K562 (cell line): ENCODE data around the gene OR10J1. TPM values are rescaled to one million over a fixed set of nuclear protein-coding genes. Genes with fewer than 3 reads are reported as not detected.

Experiments used
- ATAC-seq: fragments of 200-7000 bp; cut with Tn5 transposase; 3 replicates; pipeline ENCODE4 v1.9.1; 2020; ENCODE audit warnings: moderate library complexity
- BruUV-seq: library from RNA; stranded (reverse); fragments of 400-500 nt; replicated peaks from 2 replicates; lab custom pipeline; 2021; lab: Mats Ljungman, UMichigan
- CTCF ChIA-PET: fragments of 300-600 bp; formaldehyde crosslinking; extraction: SDS; loops from one replicate; lab custom pipeline; 2021; ENCODE audit warnings: low intra/inter-chr PET ratio; lab: Yijun Ruan, JAX
- POLR2A ChIA-PET: fragments of 300-600, 350-650 bp; sonication (Branson Sonifier 250); formaldehyde crosslinking; extraction: SDS; loops from one replicate; lab custom pipeline; 2021; ENCODE audit warnings: antibody characterized with exemption, inconsistent platforms; lab: Yijun Ruan, JAX
- DNase-seq, 4 experiments: peaks; one replicate each; pipeline versions ENCODE4 v3.0.0 to v3.0.0-alpha.2; 2011 to 2018; ENCODE audit warnings: low spot score in 3 of 4, mixed read lengths in 3 of 4; ENCODE audit errors: extremely low read depth in 1 of 4
- FAIRE-seq: peaks from 2 replicates; lab custom pipeline; 2011; peaks lifted over from hg19 to GRCh38; lab: Jason Lieb, UNC
- H2AFZ ChIP-seq: 2 replicates; pipeline ENCODE4 v1.6.0; 2011; ENCODE audit warnings: low read depth, low read length, control low read depth, inconsistent platforms
- H3K27ac ChIP-seq: fragments of 200-600 bp; 3 replicates; pipeline ENCODE4 v1.8.0; 2011; ENCODE audit warnings: low read depth, mild to moderate bottlenecking, control low read depth, inconsistent platforms, low read length, moderate library complexity, mixed read lengths; ENCODE audit errors: extremely low read depth
- H3K27me3 ChIP-seq, 2 experiments: fragments of 300-600 bp in 1 of 2; 2 replicates in 1 of 2; 3 replicates in 1 of 2; pipeline versions ENCODE4 v1.6.0 to v1.8.0; 2011; ENCODE audit warnings: inconsistent platforms in 2 of 2, low read length in 2 of 2, mild to moderate bottlenecking in 1 of 2, mixed read lengths in 1 of 2, moderate library complexity in 1 of 2; ENCODE audit not compliant: control insufficient read depth in 2 of 2, insufficient read depth in 2 of 2
- H3K36me3 ChIP-seq: fragments of 300-600 bp; 3 replicates; pipeline ENCODE4 v1.8.0; 2011; ENCODE audit warnings: mild to moderate bottlenecking, low read length, inconsistent platforms; ENCODE audit not compliant: control insufficient read depth, insufficient read depth
- H3K4me1 ChIP-seq, 2 experiments: fragments of 200-600 bp in 1 of 2; replicated peaks in 1 of 2; 2 replicates in 1 of 2; 3 replicates in 1 of 2; pipeline versions ENCODE4 v1.5.1 to v1.8.0; 2011; ENCODE audit warnings: inconsistent platforms in 2 of 2, low read length in 2 of 2, mild to moderate bottlenecking in 1 of 2, mixed read lengths in 1 of 2, moderate library complexity in 1 of 2; ENCODE audit not compliant: control insufficient read depth in 2 of 2, insufficient read depth in 2 of 2
- H3K4me2 ChIP-seq: 2 replicates; pipeline ENCODE4 v1.6.1; 2011; ENCODE audit warnings: low read length, control low read depth, inconsistent platforms, mixed read lengths; ENCODE audit not compliant: insufficient read depth
- H3K4me3 ChIP-seq: fragments of 200-600 bp; sonication (generic), shearing (Covaris generic); 2 replicates; pipeline ENCODE4 v1.5.1; 2016; ENCODE audit warnings: control low read depth, inconsistent platforms
- H3K79me2 ChIP-seq: fragments of 200-600 bp; 3 replicates; pipeline ENCODE4 v1.8.0; 2011; ENCODE audit warnings: low read length, inconsistent platforms; ENCODE audit not compliant: control insufficient read depth, insufficient read depth
- H3K9ac ChIP-seq, 2 experiments: 2 replicates each; pipeline versions ENCODE4 v1.6.0 to v1.6.1; 2011; ENCODE audit warnings: low read depth in 2 of 2, low read length in 2 of 2, control low read depth in 1 of 2, inconsistent platforms in 1 of 2, mild to moderate bottlenecking in 1 of 2, mixed read lengths in 1 of 2; ENCODE audit not compliant: insufficient read depth in 1 of 2
- H3K9me1 ChIP-seq: one replicate; pipeline ENCODE4 v1.6.0; 2011; ENCODE audit warnings: inconsistent platforms, mild to moderate bottlenecking, low read length, moderate library complexity; ENCODE audit not compliant: control insufficient read depth, insufficient read depth
- H3K9me3 ChIP-seq: replicated peaks from 2 replicates; pipeline ENCODE4 v1.5.1; 2011; ENCODE audit warnings: low read depth, low read length, inconsistent platforms; ENCODE audit not compliant: control insufficient read depth, insufficient read depth
- H4K20me1 ChIP-seq: replicated peaks from 2 replicates; pipeline ENCODE4 v1.6.1; 2011; ENCODE audit warnings: low read length, inconsistent platforms, mixed read lengths; ENCODE audit not compliant: control insufficient read depth, insufficient read depth
- ELK1 ChIP-seq: sonication (generic); formaldehyde crosslinking; IDR thresholded peaks from 2 replicates; pipeline ENCODE4 v1.8.1; 2022; ENCODE audit warnings: missing genetic modification reagents
- MYNN ChIP-seq, 2 experiments: sonication (generic); formaldehyde crosslinking in 1 of 2; IDR thresholded peaks; 2 replicates each; pipeline versions ENCODE4 v1.5.0 to v1.6.1; 2016 to 2020; ENCODE audit warnings: antibody characterized with exemption in 1 of 2, missing genetic modification reagents in 1 of 2
- NBN ChIP-seq: fragments of 450-650 bp; IDR thresholded peaks from 2 replicates; pipeline ENCODE4 v1.6.1; 2016; ENCODE audit warnings: low read depth, mild to moderate bottlenecking
- NR2C1 ChIP-seq, 2 experiments: fragments of 450-650 bp; IDR thresholded peaks; 2 replicates each; pipeline ENCODE4 v1.6.1; 2017; ENCODE audit warnings: mild to moderate bottlenecking in 2 of 2, antibody characterized with exemption in 1 of 2, inconsistent platforms in 1 of 2, missing compliant biosample characterization in 1 of 2, missing genetic modification characterization in 1 of 2
- RBM39 ChIP-seq: fragments of 200-400 bp; formaldehyde crosslinking; optimal IDR thresholded peaks from 2 replicates; pipeline ENCODE3; 2018; ENCODE audit warnings: low read depth, low read length
- SMAD2 ChIP-seq: fragments of 150-350 bp; IDR thresholded peaks from 2 replicates; pipeline ENCODE4 v1.6.1; 2014; ENCODE audit warnings: low read depth, mild to moderate bottlenecking, low read length
- SRSF9 ChIP-seq: fragments of 200-400 bp; formaldehyde crosslinking; IDR thresholded peaks from 2 replicates; pipeline ENCODE4 v1.6.1; 2017; ENCODE audit warnings: low read depth, low read length, borderline replicate concordance
- ZNF583 ChIP-seq: fragments of 250-450 bp; sonication (Bioruptor Pico); IDR thresholded peaks from 2 replicates; pipeline ENCODE4 v1.4.0; 2020
- WGBS: fragments of 100-300 bp; shearing (Covaris generic); methylation state at CpG from one replicate; pipeline ENCODE4 v1.1.6; 2016; ENCODE audit warnings: low coverage, mixed read lengths; ENCODE audit not compliant: insufficient coverage; ENCODE audit errors: missing lambda C conversion rate; 5-methylcytosine and 5-hydroxymethylcytosine counted together
- in situ Hi-C: fragments of 300-500 bp; cut with MboI; formaldehyde crosslinking; loops from 4 replicates; pipeline ENCODE4 v1.15.0; 2018; ENCODE audit warnings: inconsistent platforms, mixed read lengths
- intact Hi-C: fragments of 100-400 bp; cut with micrococcal nuclease; formaldehyde crosslinking; loops from 2 replicates; pipeline ENCODE4 v1.14.2; 2022
- polyA plus RNA-seq, 8 experiments: library from polyadenylated mRNA; depleted of rRNA in 4 of 8; stranded (reverse) in 5 of 8; unstranded in 3 of 8; fragments of >200 nt; fragmentation: Nextera tagmentation in 2 of 8; fragmentation: Illumina TruSeq in 1 of 8; extraction: Ambion mirVana in 2 of 8; extraction: Trizol in 1 of 8; gene quantifications; 2 replicates each; pipeline versions ENCODE4 v1.2.1 to v1.2.3, GENCODE V29; 2011 to 2014; ENCODE audit warnings: inconsistent platforms in 1 of 8, missing spikeins in 1 of 8
- total RNA-seq, 7 experiments: library from RNA; depleted of rRNA in 6 of 7; stranded (reverse); fragments of >200 nt in 6 of 7; fragmentation: Illumina TruSeq in 2 of 7; extraction: Trizol in 2 of 7; gene quantifications; 2 replicates each; pipeline versions ENCODE4 v1.2.1 to v1.2.3, GENCODE V29; 2011 to 2021; ENCODE audit warnings: low replicate concordance in 1 of 7
- TF ChIP-seq, protein P1 (sequence below): fragments of 250-450 bp; sonication (Bioruptor Pico); IDR thresholded peaks from 2 replicates; pipeline ENCODE4 v1.5.0; 2021; ENCODE audit warnings: mild to moderate bottlenecking, borderline replicate concordance
- TF ChIP-seq, protein P2 (sequence below), 3 experiments: IDR thresholded peaks in 2 of 3; conservative IDR thresholded peaks in 1 of 3; 2 replicates each; pipeline ENCODE4 v1.5.1; 2011 to 2012; ENCODE audit warnings: low read length in 3 of 3, mild to moderate bottlenecking in 3 of 3, control low read depth in 2 of 3, improper control_type of control experiment in 1 of 3, inconsistent platforms in 1 of 3, low read depth in 1 of 3, mixed read lengths in 1 of 3, moderate library complexity in 1 of 3; ENCODE audit not compliant: insufficient read depth in 2 of 3

OR10J1 gene
- total and polyA plus RNA-seq, 9 of the 15 experiments (the other 6 are each of a cell fraction or from before 2014, with no cell fraction given): not detected

DNA sequence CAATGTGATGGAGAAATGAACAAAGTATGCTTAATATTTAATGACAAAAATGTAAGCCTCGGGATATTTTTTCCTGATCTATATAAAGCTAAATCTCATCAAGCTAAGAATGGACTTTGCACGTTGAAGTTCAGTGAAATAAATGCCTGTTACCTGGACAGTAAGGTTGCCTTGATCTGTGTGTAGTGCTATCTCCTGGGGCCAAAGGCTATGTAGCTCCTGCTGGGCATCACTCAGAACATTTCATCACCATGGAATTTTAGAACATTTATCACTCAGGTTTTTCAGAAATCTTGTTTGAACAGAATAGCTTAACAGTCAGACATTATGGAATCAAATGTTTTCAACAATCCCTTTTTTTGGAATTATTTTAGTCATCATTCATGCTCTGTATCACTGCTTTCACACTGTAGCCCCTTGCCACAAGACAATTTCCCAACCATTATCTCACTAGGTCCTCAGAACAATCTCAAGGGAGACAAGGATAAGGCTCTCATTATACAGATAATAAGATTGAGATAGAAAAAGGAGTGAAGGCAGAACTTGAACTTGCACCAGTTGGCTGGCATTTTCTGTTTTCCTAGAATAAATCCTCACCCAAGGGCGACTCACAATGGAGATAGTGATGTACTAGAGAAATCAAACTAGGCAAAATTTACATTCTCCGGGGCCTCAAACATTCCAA is 3.7 kb downstream of the OR10J1 start:
- DNase-seq: no peak
- Histone ChIP-seq H3K4me3 (no peak overlapping the region), H4K20me1 (no peaks in the 10 kb centered on the region), H3K4me2 (no peak overlapping the region), H3K27me3 (no peaks in the 10 kb centered on the region), H3K27ac (no peak overlapping the region), H3K9me1 (no peaks in the 10 kb centered on the region), H3K79me2 (no peaks in the 10 kb centered on the region), H3K9ac (no peak overlapping the region), H3K36me3 (no peaks in the 10 kb centered on the region)
- POLR2A ChIA-PET: no interaction called here
- CTCF ChIA-PET: no interaction called here
- intact Hi-C loops: no loop called here
- FAIRE-seq: no peak
- TF ChIP-seq MYNN (IDR thresholded peaks at IDR 0.05) (no peak), MYNN (CRISPR knock-in tag; IDR thresholded peaks at IDR 0.05) (no peak), SMAD2 (no peak), NBN (no peak), NR2C1 (IDR thresholded peaks at IDR 0.05) (no peak), NR2C1 (tag; IDR thresholded peaks at IDR 0.05) (no peak), SRSF9 (no peak), RBM39 (no peak), ELK1 (CRISPR knock-in tag) (no peak), ZNF583 (CRISPR knock-in tag) (no peak)
- TF ChIP-seq, protein P1, sequence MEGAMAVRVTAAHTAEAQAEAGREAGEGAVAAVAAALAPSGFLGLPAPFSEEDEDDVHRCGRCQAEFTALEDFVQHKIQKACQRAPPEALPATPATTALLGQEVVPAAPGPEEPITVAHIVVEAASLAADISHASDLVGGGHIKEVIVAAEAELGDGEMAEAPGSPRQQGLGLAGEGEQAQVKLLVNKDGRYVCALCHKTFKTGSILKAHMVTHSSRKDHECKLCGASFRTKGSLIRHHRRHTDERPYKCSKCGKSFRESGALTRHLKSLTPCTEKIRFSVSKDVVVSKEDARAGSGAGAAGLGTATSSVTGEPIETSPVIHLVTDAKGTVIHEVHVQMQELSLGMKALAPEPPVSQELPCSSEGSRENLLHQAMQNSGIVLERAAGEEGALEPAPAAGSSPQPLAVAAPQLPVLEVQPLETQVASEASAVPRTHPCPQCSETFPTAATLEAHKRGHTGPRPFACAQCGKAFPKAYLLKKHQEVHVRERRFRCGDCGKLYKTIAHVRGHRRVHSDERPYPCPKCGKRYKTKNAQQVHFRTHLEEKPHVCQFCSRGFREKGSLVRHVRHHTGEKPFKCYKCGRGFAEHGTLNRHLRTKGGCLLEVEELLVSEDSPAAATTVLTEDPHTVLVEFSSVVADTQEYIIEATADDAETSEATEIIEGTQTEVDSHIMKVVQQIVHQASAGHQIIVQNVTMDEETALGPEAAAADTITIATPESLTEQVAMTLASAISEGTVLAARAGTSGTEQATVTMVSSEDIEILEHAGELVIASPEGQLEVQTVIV: no peak
- TF ChIP-seq, protein P2, sequence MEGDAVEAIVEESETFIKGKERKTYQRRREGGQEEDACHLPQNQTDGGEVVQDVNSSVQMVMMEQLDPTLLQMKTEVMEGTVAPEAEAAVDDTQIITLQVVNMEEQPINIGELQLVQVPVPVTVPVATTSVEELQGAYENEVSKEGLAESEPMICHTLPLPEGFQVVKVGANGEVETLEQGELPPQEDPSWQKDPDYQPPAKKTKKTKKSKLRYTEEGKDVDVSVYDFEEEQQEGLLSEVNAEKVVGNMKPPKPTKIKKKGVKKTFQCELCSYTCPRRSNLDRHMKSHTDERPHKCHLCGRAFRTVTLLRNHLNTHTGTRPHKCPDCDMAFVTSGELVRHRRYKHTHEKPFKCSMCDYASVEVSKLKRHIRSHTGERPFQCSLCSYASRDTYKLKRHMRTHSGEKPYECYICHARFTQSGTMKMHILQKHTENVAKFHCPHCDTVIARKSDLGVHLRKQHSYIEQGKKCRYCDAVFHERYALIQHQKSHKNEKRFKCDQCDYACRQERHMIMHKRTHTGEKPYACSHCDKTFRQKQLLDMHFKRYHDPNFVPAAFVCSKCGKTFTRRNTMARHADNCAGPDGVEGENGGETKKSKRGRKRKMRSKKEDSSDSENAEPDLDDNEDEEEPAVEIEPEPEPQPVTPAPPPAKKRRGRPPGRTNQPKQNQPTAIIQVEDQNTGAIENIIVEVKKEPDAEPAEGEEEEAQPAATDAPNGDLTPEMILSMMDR (IDR thresholded peaks at IDR 0.05 in 2 of 3, conservative IDR thresholded peaks at IDR 0.05 in 1 of 3; ENCODE audit: insufficient read depth in 2 of 3, low read depth in 1 of 3, low read length in 3 of 3): no peak
- TF ChIP-seq, all 486 proteins: peak for 0
- no TSS peak for BruUV-seq
- ATAC-seq: no peak
- H3K4me1 ChIP-seq: no peaks in the 10 kb centered on the region
- WGBS: 0% methylated on average over 4 of the region's 4 CpGs
- no peak overlapping the region for H2AFZ ChIP-seq
- in situ Hi-C loops: no loop called here
- no peaks in the 10 kb centered on the region for H3K9me3 ChIP-seq
